ENCODE data around the gene PRSS35. TPM values are rescaled to one million over a fixed set of nuclear protein-coding genes. Genes with fewer than 3 reads are reported as not detected.

PRSS35 gene
- total and polyA plus RNA-seq, 2 of the 13 experiments (the other 11 are each of a cell fraction or from before 2014, with no cell fraction given): not detected

- no TSS peak for BruUV-seq (replicated peaks)
- intact Hi-C loops (cut with micrococcal nuclease; ENCODE audit: unreplicated experiment): no loop called here
- CTCF ChIA-PET (ENCODE audit: low intra/inter-chr PET ratio, low total read pairs): no interaction called here
- H3K36me3 ChIP-seq (replicated peaks in 1 of 2; ENCODE audit: control insufficient read depth in 1 of 2, insufficient read depth in 2 of 2, low read length in 2 of 2): no peaks in the 10 kb centered on the region
- no peaks in the 10 kb centered on the region for H3K27me3 ChIP-seq (ENCODE audit: control insufficient read depth in 1 of 2, insufficient read depth in 2 of 2, low read length in 2 of 2)
- H3K4me3 ChIP-seq (replicated peaks in 1 of 3; ENCODE audit: insufficient read depth in 1 of 3, low read depth in 2 of 3, low read length in 3 of 3): no peak overlapping the region
- H3K4me2 ChIP-seq (ENCODE audit: low read depth, low read length): no peak overlapping the region
- H3K79me2 ChIP-seq (ENCODE audit: insufficient read depth, low read length): no peaks in the 10 kb centered on the region
- POLR2A ChIA-PET: no interaction called here
- in situ Hi-C loops (cut with HindIII; ENCODE audit: extremely low pct_ligation_motif_present, low pct_unique_long_range_greater_than_20kb): no loop called here
- no peak overlapping the region for H2AFZ ChIP-seq (ENCODE audit: low read length)
- DNase-seq (ENCODE audit: low spot score): no peak
- no peak for FAIRE-seq
- no peaks in the 10 kb centered on the region for H4K20me1 ChIP-seq (ENCODE audit: insufficient read depth, low read length)
- WGBS (ENCODE audit: low lambda C conversion rate): 2% methylated on average over 6 of the region's 6 CpGs
- no peak overlapping the region for H3K9ac ChIP-seq (ENCODE audit: insufficient read depth, low read depth, low read length)
- no peak for ATAC-seq
- no peaks in the 10 kb centered on the region for H3K4me1 ChIP-seq (ENCODE audit: insufficient read depth, low read length)
- H3K27ac ChIP-seq (ENCODE audit: extremely low read length, insufficient read depth, low read length): no peak overlapping the region
- H3K9me3 ChIP-seq (ENCODE audit: low read length): no peaks in the 10 kb centered on the region
- TF ChIP-seq ZNF777 (CRISPR knock-in tag; IDR thresholded peaks at IDR 0.05) (no peak), ZSCAN9 (CRISPR knock-in tag; IDR thresholded peaks at IDR 0.05; ENCODE audit: borderline replicate concordance) (no peak), AKNA (CRISPR knock-in tag; IDR thresholded peaks at IDR 0.05; ENCODE audit: borderline replicate concordance) (no peak), MTA1 (CRISPR knock-in tag; IDR thresholded peaks at IDR 0.05; ENCODE audit: borderline replicate concordance) (no peak), MAFF (IDR thresholded peaks at IDR 0.05; ENCODE audit: low read depth, low read length) (no peak), ZNF44 (CRISPR knock-in tag; IDR thresholded peaks at IDR 0.05) (no peak), ZNF569 (CRISPR knock-in tag; IDR thresholded peaks at IDR 0.05; ENCODE audit: borderline replicate concordance) (no peak), PLRG1 (conservative IDR thresholded peaks at IDR 0.05) (no peak), TEF (CRISPR knock-in tag; IDR thresholded peaks at IDR 0.05) (no peak), KMT2A (CRISPR knock-in tag; IDR thresholded peaks at IDR 0.05) (no peak), ATM (IDR thresholded peaks at IDR 0.05; ENCODE audit: borderline replicate concordance) (no peak), HNF4A (CRISPR knock-in tag; IDR thresholded peaks at IDR 0.05) (no peak), CC2D1A (CRISPR knock-in tag; IDR thresholded peaks at IDR 0.05) (no peak), ZNF691 (CRISPR knock-in tag; IDR thresholded peaks at IDR 0.05; ENCODE audit: borderline replicate concordance, low read depth) (no peak), ZNF234 (CRISPR knock-in tag; conservative IDR thresholded peaks at IDR 0.05) (no peak), ZNF746 (CRISPR knock-in tag; IDR thresholded peaks at IDR 0.05) (no peak), HOXA9 (CRISPR knock-in tag; IDR thresholded peaks at IDR 0.05; ENCODE audit: borderline replicate concordance) (no peak)
- TF ChIP-seq, protein P1, sequence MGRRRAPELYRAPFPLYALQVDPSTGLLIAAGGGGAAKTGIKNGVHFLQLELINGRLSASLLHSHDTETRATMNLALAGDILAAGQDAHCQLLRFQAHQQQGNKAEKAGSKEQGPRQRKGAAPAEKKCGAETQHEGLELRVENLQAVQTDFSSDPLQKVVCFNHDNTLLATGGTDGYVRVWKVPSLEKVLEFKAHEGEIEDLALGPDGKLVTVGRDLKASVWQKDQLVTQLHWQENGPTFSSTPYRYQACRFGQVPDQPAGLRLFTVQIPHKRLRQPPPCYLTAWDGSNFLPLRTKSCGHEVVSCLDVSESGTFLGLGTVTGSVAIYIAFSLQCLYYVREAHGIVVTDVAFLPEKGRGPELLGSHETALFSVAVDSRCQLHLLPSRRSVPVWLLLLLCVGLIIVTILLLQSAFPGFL (CRISPR knock-in tag; IDR thresholded peaks at IDR 0.05): no peak
- TF ChIP-seq, protein P2, sequence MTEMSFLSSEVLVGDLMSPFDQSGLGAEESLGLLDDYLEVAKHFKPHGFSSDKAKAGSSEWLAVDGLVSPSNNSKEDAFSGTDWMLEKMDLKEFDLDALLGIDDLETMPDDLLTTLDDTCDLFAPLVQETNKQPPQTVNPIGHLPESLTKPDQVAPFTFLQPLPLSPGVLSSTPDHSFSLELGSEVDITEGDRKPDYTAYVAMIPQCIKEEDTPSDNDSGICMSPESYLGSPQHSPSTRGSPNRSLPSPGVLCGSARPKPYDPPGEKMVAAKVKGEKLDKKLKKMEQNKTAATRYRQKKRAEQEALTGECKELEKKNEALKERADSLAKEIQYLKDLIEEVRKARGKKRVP (CRISPR knock-in tag; IDR thresholded peaks at IDR 0.05): no peak
Measured at GRCh38 chr6:83574783-83575182, 62.4 kb downstream of the PRSS35 start.

Measured in HepG2 (cell line).